Stimulated activated naive CD8-positive, alpha-beta T cell treated with anti-CD3 and anti-CD28 coated beads, Interleukin-15, Interleukin-2, amounts not matched to agents 100 U/mL and 50 U/mL, for 24 hours (primary cell): ENCODE results near the gene LENG8.
"Not testable (repeated sequence)": the region's sequence is repeated elsewhere in the genome, so short reads cannot be mapped to it uniquely, and the experiment has no call there.

Experiments
- ATAC-seq: fragments of 150-1000 bp; cut with Tn5 transposase; one replicate; pipeline ENCODE4 v1.10.0; 2021
- DNase-seq: peaks from one replicate; pipeline ENCODE4 v3.0.0; 2021

Gene LENG8

GRCh38 chr19:54444737-54445136, 4.3 kb upstream of the LENG8 start:
- DNase-seq (no peak), ATAC-seq (no peak)

DNA sequence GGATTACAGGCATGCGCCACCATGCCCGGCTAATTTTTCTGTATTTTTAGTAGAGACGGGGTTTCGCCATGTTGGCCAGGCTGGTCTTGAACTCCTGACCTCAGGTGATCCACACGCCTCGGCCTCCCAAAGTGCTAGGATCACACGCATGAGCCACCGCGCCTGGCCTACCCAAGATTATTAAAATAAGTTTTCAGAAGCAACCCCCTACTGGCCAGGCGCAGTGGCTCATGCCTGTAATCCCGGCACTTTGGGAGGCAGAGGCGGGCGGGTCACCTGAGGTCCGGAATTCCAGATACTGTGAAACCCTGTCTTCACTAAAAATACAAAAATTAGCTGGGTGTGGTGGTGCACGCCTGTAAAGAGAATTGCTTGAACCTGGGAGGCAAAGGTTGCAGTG, 2.6 kb upstream of the LENG8 start:
- ATAC-seq, DNase-seq: not testable (repeated sequence)

DNA sequence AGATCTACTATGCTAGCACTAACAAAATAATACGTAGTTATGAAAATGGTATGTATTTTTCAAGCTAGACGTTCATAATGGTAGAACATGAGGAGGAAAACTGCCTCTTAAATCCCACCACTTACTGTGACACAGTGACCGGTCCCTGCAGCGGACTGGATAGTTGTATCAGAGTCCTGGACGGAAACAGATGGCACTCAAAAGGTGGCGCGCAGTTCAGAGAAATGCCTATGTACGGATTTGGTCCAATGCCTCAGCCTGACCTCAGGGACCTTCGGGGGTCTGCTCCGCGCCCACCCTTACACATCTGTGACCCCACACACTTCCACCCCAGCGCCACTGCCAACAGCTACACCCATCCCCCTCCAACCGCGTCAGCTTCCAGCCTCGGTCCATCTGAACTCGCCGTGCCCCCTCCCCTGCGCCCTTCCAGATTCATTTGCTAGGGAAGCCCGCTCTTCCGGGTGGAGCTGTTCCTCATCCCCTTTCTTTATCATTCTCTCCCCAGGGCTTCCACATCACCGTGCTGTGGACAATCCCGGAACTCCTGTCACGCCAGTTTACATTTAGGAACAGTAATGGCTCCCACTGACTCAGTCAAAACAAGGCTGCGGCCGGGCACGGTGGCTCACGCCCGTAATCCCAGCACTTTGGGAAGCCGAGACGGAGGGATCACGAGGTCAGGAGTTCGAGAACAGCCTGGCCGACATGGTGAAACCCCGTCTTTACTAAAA, 792 bp upstream of the LENG8 start:
- peak; percentile 57 for DNase-seq
- peak; percentile 34 for ATAC-seq

- DNase-seq (no peak), ATAC-seq (no peak)
Observed at GRCh38 chr19:54449701-54450069, 686 bp downstream of the LENG8 start.

GRCh38 chr19:54451331-54451871, 2.4 kb downstream of the LENG8 start:
- DNase-seq (no peak), ATAC-seq (no peak)

DNA sequence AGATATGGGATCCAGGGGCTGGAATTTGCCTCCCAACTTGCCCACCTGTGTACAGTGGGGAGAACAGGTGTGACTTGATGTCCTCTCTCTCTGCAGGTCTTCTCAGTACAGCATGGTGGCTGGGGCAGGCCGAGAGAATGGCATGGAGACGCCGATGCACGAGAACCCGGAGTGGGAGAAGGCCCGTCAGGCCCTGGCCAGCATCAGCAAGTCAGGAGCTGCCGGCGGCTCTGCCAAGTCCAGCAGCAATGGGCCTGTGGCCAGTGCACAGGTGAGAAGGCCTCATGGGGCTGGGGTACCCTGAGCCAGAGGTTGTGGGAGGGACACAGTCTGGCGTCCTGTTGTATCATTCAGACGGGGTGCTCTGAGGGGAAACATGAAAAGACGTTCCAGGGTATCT, 3.0 kb downstream of the LENG8 start:
- DNase-seq = no peak
- ATAC-seq = no peak

DNA sequence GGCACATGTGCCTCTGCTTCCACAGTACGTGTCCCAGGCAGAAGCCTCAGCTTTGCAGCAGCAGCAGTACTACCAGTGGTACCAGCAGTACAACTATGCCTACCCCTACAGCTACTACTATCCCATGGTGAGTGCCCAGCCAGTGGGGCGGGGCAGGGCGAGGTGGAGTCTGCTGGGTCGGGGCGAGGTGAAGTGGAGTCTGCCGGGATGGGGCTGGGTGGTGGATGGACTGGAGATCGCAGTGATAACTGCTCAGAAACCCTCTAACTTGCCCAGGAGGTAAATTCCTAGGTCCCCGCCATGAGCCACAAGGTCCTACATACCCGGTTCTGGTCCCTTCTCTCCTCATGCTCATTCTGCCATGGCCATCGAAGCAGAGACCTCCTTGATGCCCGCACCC, 3.6 kb downstream of the LENG8 start:
- no peak for ATAC-seq
- DNase-seq = no peak

- DNase-seq (no peak), ATAC-seq (no peak)
Observed at GRCh38 chr19:54453921-54454780, 5.2 kb downstream of the LENG8 start.

DNA sequence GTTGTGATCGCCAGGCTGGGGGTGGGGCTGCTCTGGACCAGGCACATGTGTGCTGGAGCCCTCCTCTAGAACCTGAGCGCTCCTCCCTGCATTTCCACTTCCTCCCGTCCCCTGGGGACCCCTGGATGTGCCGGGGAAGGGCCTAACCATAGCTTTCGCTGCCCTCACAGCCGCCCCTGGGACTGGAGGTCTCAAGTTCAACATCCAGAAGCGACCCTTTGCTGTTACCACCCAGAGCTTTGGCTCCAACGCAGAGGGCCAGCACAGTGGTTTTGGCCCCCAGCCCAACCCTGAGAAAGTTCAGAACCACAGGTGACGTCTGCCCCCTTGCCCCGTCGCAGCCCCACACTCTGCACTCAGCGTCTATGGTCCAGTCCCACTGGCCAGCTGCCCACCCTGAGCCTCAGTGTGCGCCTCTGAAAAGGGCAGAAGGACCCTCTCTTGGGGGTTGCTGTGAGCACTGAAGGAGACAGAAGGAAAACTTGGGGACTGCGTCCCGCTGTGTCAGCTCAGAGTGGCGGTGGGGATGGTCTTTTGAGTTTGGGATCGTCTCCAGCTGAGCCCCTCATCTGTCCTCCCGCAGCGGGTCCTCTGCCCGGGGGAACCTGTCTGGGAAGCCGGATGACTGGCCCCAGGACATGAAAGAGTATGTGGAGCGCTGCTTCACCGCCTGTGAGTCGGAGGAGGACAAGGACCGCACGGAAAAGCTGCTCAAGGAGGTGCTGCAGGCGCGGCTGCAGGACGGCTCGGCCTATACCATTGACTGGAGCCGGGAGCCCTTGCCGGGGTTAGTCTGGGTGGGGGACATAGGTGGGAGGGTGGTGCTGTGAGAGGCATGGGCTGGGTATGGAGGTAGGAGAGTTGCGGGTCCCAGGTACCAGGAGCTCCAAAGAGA, 6.0 kb downstream of the LENG8 start:
- ATAC-seq (no peak), DNase-seq (no peak)

GRCh38 chr19:54455786-54456422, 6.9 kb downstream of the LENG8 start:
- no peak for DNase-seq

GRCh38 chr19:54456423-54457373, 7.7 kb downstream of the LENG8 start:
- DNase-seq = no peak
- ATAC-seq = no peak

More at GRCh38 chr19:54455786-54456422, 6.9 kb downstream of the LENG8 start:
- no peak for ATAC-seq

- no peak for DNase-seq
- ATAC-seq = no peak
Observed at GRCh38 chr19:54457773-54458647, 9.0 kb downstream of the LENG8 start.

DNA sequence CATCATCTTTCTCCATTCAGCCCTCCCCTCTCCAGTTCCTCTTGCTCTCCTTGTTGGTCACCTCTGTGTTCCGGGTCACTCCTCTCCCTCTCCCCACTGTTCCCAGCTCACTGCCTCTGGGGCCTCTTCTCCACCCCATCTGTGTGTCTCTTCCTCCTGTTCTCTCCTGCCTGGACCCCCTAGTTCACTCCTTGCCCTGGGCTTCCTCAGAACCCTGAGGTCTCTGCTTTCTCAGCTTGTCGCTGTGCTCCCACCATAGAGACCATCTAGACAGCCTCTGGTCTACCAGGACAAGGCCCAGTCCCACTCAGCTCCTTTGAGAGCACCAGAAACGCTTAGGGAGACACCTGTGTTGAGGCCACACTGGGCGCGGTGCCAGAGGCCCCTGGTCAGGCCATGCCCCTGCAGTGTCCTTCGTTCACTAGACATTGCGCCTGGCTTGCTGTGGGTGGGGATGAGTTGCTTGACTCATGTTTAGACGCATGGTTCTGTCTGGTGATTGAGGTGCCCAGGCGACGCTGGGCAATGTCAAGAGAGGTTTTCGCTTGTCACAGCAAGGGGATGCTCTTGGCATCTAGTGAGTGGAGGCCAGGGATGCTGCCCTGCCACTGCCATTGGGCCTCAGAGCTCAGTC, 9.8 kb downstream of the LENG8 start:
- ATAC-seq (no peak), DNase-seq (no peak)

- no peak for DNase-seq
- ATAC-seq = no peak
Observed at GRCh38 chr19:54459282-54460229, 10.6 kb downstream of the LENG8 start.

- no peak for ATAC-seq
Observed at GRCh38 chr19:54460230-54461005, 11.4 kb downstream of the LENG8 start.

DNA sequence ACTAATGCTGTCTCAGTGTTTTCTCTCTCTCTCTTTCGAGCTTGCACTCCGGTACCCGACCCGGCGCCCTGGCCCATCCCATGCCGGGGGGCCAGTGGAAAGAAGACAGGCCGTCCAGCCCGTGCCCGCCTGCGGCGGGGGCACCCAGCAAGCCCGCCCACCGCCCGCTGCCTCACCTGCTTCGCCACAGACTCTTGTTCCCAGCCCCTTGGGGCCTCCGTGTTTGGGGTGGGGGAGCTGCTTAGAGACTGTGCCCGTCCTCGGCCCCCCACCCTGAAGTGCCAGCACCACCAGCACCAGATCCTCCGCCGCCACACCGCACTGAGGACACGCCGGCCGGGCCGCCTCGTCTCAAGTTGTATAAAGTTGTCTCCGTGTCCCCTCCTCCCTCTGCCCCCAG, 12.2 kb downstream of the LENG8 start:
- ATAC-seq (no peak), DNase-seq (no peak)

More at GRCh38 chr19:54460230-54461005, 11.4 kb downstream of the LENG8 start:
- no peak for DNase-seq

- DNase-seq = no peak
- ATAC-seq = no peak
Observed at GRCh38 chr19:54461613-54462012, 12.6 kb downstream of the LENG8 start.
